Fibroblast of villous mesenchyme (primary cell): Measurements from ENCODE around the gene SYNGR2. TPM values are rescaled to one million over a fixed set of nuclear protein-coding genes. Genes with fewer than 3 reads are reported as not detected.

ENCODE experiments used
- DNase-seq: peaks from one replicate; pipeline ENCODE4 v3.0.0-alpha.2; 2010; ENCODE audit warnings: low read depth
- H3K4me3 ChIP-seq: 2 replicates; pipeline ENCODE4 v1.5.1; 2011; ENCODE audit warnings: low read depth, mild to moderate bottlenecking, low read length
- CTCF ChIP-seq: IDR thresholded peaks from 2 replicates; pipeline ENCODE4 v1.5.1; 2012; ENCODE audit warnings: low read depth, mild to moderate bottlenecking, low read length; ENCODE audit not compliant: insufficient read depth
- total RNA-seq: library from RNA; depleted of rRNA; stranded (reverse); fragments of >200 nt; gene quantifications from 2 replicates; pipeline ENCODE4 v1.2.3, GENCODE V29; 2012

Gene SYNGR2
- total RNA-seq, 1 donor: 16.0 TPM

- DNase-seq: no peak
- no peak for TF ChIP-seq CTCF
Observed at GRCh38 chr17:78126895-78127238, 41.5 kb upstream of the SYNGR2 start.

GRCh38 chr17:78127239-78127887 lies 41.0 kb upstream of the SYNGR2 start:
- peak overlapping the region; percentile 67 for H3K4me3 ChIP-seq
- DNase-seq: no peak
- TF ChIP-seq CTCF: no peak

More at GRCh38 chr17:78126895-78127238, 41.5 kb upstream of the SYNGR2 start:
- H3K4me3 ChIP-seq: no peak overlapping the region

GRCh38 chr17:78127888-78128550 lies 40.4 kb upstream of the SYNGR2 start:
- TF ChIP-seq CTCF: no peak
- no peak for DNase-seq
- peak overlapping the region; percentile 67 for H3K4me3 ChIP-seq

GRCh38 chr17:78128551-78129350 lies 39.6 kb upstream of the SYNGR2 start, which contains the start of gene TMC6:
TMC6 (minus strand) TSS chr17:78128755; CDS start chr17:78126832, 1,923 bp downstream.
- H3K4me3 ChIP-seq: peak within 1 kb of the TSS; percentile 67
- DNase-seq: no peak
- no peak for TF ChIP-seq CTCF

GRCh38 chr17:78129351-78130089 lies 38.9 kb upstream of the SYNGR2 start:
- DNase-seq: no peak
- no peak overlapping the region for H3K4me3 ChIP-seq
- TF ChIP-seq CTCF: no peak

- H3K4me3 ChIP-seq: no peak overlapping the region
- TF ChIP-seq CTCF: no peak
- no peak for DNase-seq
Observed at GRCh38 chr17:78130090-78130436, 38.3 kb upstream of the SYNGR2 start.
